K562 (cell line): ENCODE measurements around the gene SESN2. TPM values are rescaled to one million over a fixed set of nuclear protein-coding genes. Genes with fewer than 3 reads are reported as not detected.

Source experiments
- C11orf30 ChIP-seq: fragments of 450-650 bp; IDR thresholded peaks from 2 replicates; pipeline ENCODE4 v1.6.1; 2016; ENCODE audit warnings: low read depth, mild to moderate bottlenecking
- CBFA2T2 ChIP-seq: fragments of 450-650 bp; conservative IDR thresholded peaks from 2 replicates; pipeline ENCODE4 v1.6.1; 2017; ENCODE audit warnings: mild to moderate bottlenecking
- CBFA2T3 ChIP-seq: fragments of 450-650 bp; IDR thresholded peaks from 2 replicates; pipeline ENCODE4 v1.6.1; 2017
- CREB1 ChIP-seq, 2 experiments: sonication (generic) in 1 of 2; formaldehyde crosslinking in 1 of 2; IDR thresholded peaks; 2 replicates each; pipeline versions ENCODE4 v1.6.1 to v1.8.0; 2012 to 2022; ENCODE audit warnings: inconsistent platforms in 1 of 2, mild to moderate bottlenecking in 1 of 2, missing genetic modification reagents in 1 of 2, moderate library complexity in 1 of 2
- CTBP1 ChIP-seq: fragments of 450-650 bp; IDR thresholded peaks from 2 replicates; pipeline ENCODE4 v1.6.1; 2016; ENCODE audit warnings: borderline replicate concordance
- E2F4 ChIP-seq: sonication (generic); formaldehyde crosslinking; IDR thresholded peaks from 2 replicates; pipeline ENCODE4 v1.8.0; 2022; ENCODE audit warnings: mild to moderate bottlenecking, low read depth, missing genetic modification reagents
- FOSL1 ChIP-seq: fragments of 200-800 bp; sonication (Bioruptor generic); conservative IDR thresholded peaks from 2 replicates; pipeline ENCODE4 v1.6.1; 2016; ENCODE audit warnings: missing genetic modification characterization, missing compliant biosample characterization
- GABPA ChIP-seq: fragments of 200-800 bp; sonication (Bioruptor generic); conservative IDR thresholded peaks from 2 replicates; pipeline ENCODE4 v1.6.1; 2016; ENCODE audit warnings: low read depth, missing genetic modification characterization, missing compliant biosample characterization
- HNRNPLL ChIP-seq: fragments of 200-400 bp; formaldehyde crosslinking; IDR thresholded peaks from 2 replicates; pipeline ENCODE4 v1.6.1; 2017; ENCODE audit warnings: low read length, low read depth, mild to moderate bottlenecking; ENCODE audit not compliant: poor library complexity, severe bottlenecking
- MAFF ChIP-seq: IDR thresholded peaks from 2 replicates; pipeline ENCODE4 v1.6.1; 2012; ENCODE audit warnings: low read length, improper control_type of control experiment
- MCM3 ChIP-seq: fragments of 450-650 bp; IDR thresholded peaks from 2 replicates; pipeline ENCODE4 v1.6.1; 2016
- MTA3 ChIP-seq: fragments of 450-650 bp; formaldehyde crosslinking; IDR thresholded peaks from 2 replicates; pipeline ENCODE4 v1.6.1; 2017; ENCODE audit warnings: mild to moderate bottlenecking, borderline replicate concordance
- MYC ChIP-seq, 2 experiments: fragments of 250-450 bp in 1 of 2; sonication (Bioruptor Pico) in 1 of 2; IDR thresholded peaks; 2 replicates each; pipeline versions ENCODE4 v1.5.1 to v1.6.1; 2012 to 2021; ENCODE audit warnings: low read depth in 2 of 2, borderline replicate concordance in 1 of 2, improper control_type of control experiment in 1 of 2, low read length in 1 of 2, mild to moderate bottlenecking in 1 of 2, moderate library complexity in 1 of 2
- SMARCA4 ChIP-seq: fragments of 450-650 bp; IDR thresholded peaks from 2 replicates; pipeline ENCODE4 v1.6.1; 2016
- SNAPC5 ChIP-seq: fragments of 250-450 bp; sonication (Bioruptor Pico); IDR thresholded peaks from 2 replicates; pipeline ENCODE4 v1.8.0; 2021; ENCODE audit warnings: moderate library complexity, mild to moderate bottlenecking, inconsistent platforms
- SP1 ChIP-seq: sonication (generic); formaldehyde crosslinking; IDR thresholded peaks from 2 replicates; pipeline ENCODE4 v1.8.1; 2022; ENCODE audit warnings: mild to moderate bottlenecking, missing genetic modification reagents
- SPI1 ChIP-seq: IDR thresholded peaks from 2 replicates; pipeline ENCODE4 v1.6.1; 2011; ENCODE audit warnings: low read depth, low read length, control low read depth, borderline replicate concordance
- TAL1 ChIP-seq: fragments of 450-650 bp; IDR thresholded peaks from 2 replicates; pipeline ENCODE4 v1.6.1; 2016; ENCODE audit warnings: mild to moderate bottlenecking
- TEAD1 ChIP-seq, 2 experiments: fragments of 450-650 bp in 1 of 2; sonication (generic) in 1 of 2; formaldehyde crosslinking; IDR thresholded peaks; 2 replicates each; pipeline versions ENCODE4 v1.4.0 to v1.8.0; 2020 to 2022; ENCODE audit warnings: mild to moderate bottlenecking in 2 of 2, missing genetic modification reagents in 1 of 2
- TEAD4 ChIP-seq, 2 experiments: sonication (generic) in 1 of 2; formaldehyde crosslinking in 1 of 2; IDR thresholded peaks; 2 replicates each; pipeline versions ENCODE4 v1.6.1 to v1.8.0; 2012 to 2022; ENCODE audit warnings: borderline replicate concordance in 1 of 2, inconsistent platforms in 1 of 2, low read length in 1 of 2, mild to moderate bottlenecking in 1 of 2, missing genetic modification reagents in 1 of 2
- TFAP4 ChIP-seq: sonication (generic); formaldehyde crosslinking; IDR thresholded peaks from 2 replicates; pipeline ENCODE4 v1.8.0; 2022; ENCODE audit warnings: missing genetic modification reagents, mild to moderate bottlenecking, moderate library complexity, borderline replicate concordance
- TRIM24 ChIP-seq, 2 experiments: fragments of 450-650 bp; IDR thresholded peaks; 2 replicates each; pipeline ENCODE4 v1.6.1; 2016
- ZEB2 ChIP-seq: fragments of 450-650 bp; IDR thresholded peaks from 2 replicates; pipeline ENCODE4 v1.6.1; 2016
- ZKSCAN1 ChIP-seq: fragments of 150-350 bp; IDR thresholded peaks from 2 replicates; pipeline ENCODE4 v1.6.1; 2016; ENCODE audit warnings: low read depth, low read length
- ZNF133 ChIP-seq: fragments of 250-450 bp; sonication (Bioruptor Pico); IDR thresholded peaks from 2 replicates; pipeline ENCODE4 v1.4.0; 2020; ENCODE audit warnings: mild to moderate bottlenecking
- ZNF77 ChIP-seq: fragments of 250-450 bp; sonication (Bioruptor Pico); IDR thresholded peaks from 2 replicates; pipeline ENCODE4 v1.5.0; 2020
- polyA plus RNA-seq, 8 experiments: library from polyadenylated mRNA; depleted of rRNA in 4 of 8; stranded (reverse) in 5 of 8; unstranded in 3 of 8; fragments of >200 nt; fragmentation: Nextera tagmentation in 2 of 8; fragmentation: Illumina TruSeq in 1 of 8; extraction: Ambion mirVana in 2 of 8; extraction: Trizol in 1 of 8; gene quantifications; 2 replicates each; pipeline versions ENCODE4 v1.2.1 to v1.2.3, GENCODE V29; 2011 to 2014; ENCODE audit warnings: inconsistent platforms in 1 of 8, missing spikeins in 1 of 8
- total RNA-seq, 7 experiments: library from RNA; depleted of rRNA in 6 of 7; stranded (reverse); fragments of >200 nt in 6 of 7; fragmentation: Illumina TruSeq in 2 of 7; extraction: Trizol in 2 of 7; gene quantifications; 2 replicates each; pipeline versions ENCODE4 v1.2.1 to v1.2.3, GENCODE V29; 2011 to 2021; ENCODE audit warnings: low replicate concordance in 1 of 7
- TF ChIP-seq, protein P1 (sequence below): sonication (generic); formaldehyde crosslinking; IDR thresholded peaks from 2 replicates; pipeline ENCODE4 v1.9.0; 2022; ENCODE audit warnings: mild to moderate bottlenecking, missing genetic modification reagents
- TF ChIP-seq, protein P2 (sequence below): fragments of 200-800 bp; sonication (Bioruptor generic); IDR thresholded peaks from 2 replicates; pipeline ENCODE4 v1.6.1; 2017; ENCODE audit warnings: missing genetic modification characterization, missing compliant biosample characterization

The SESN2 gene
- total and polyA plus RNA-seq, 9 of the 15 experiments (the other 6 are each of a cell fraction or from before 2014, with no cell fraction given): 3.7 to 71.3 (median 16.8) TPM

DNA sequence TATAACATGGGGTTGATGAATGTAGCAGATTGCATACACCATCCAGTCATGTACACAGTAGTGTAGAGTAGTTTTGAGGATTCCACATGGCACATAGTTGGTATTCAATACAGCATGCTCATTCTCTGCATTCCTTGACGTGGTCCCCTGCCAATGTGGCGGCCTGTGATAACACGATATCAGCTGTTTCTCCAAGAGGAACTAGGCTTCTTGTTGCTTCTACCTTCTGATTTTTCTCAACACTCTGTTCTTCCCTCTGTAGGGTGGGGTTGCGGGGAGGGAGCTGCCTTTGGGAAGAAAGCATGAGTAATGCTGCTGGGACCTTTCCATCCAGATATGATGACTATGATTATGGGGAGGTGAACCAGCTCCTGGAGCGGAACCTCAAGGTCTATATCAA is 19.4 kb downstream of the SESN2 start (continued):
- TF ChIP-seq FOSL1 (peak; percentile 80), SPI1 (peak; percentile 47; the same call in 1 of the 2 replicates), ZEB2 (no peak), CBFA2T2 (peak; percentile 60), TRIM24 (IDR thresholded peaks at IDR 0.05) (no peak), MCM3 (no peak), CREB1 (IDR thresholded peaks at IDR 0.05) (no peak), CREB1 (CRISPR knock-in tag; IDR thresholded peaks at IDR 0.05) (peak; percentile 67; the same call in 1 of the 2 replicates), MYC (IDR thresholded peaks at IDR 0.05; ENCODE audit: low read depth, low read length) (peak; percentile 44; the same call in 1 of the 2 replicates), MYC (CRISPR knock-in tag; IDR thresholded peaks at IDR 0.05; ENCODE audit: borderline replicate concordance, low read depth) (no peak), SMARCA4 (peak; percentile 81), ZNF133 (CRISPR knock-in tag) (no peak), TEAD1 (CRISPR knock-in tag; IDR thresholded peaks at IDR 0.05) (peak; percentile 89 to 93), CTBP1 (peak; percentile 72), TAL1 (peak; percentile 71), SP1 (CRISPR knock-in tag) (peak; percentile 56), TEAD4 (IDR thresholded peaks at IDR 0.05; ENCODE audit: low read length) (peak; percentile 72), TEAD4 (CRISPR knock-in tag; IDR thresholded peaks at IDR 0.05; ENCODE audit: borderline replicate concordance) (no peak), HNRNPLL (no peak), CBFA2T3 (peak; percentile 82), ZKSCAN1 (peak; percentile 71; the same call in 1 of the 2 replicates), TFAP4 (CRISPR knock-in tag) (peak; percentile 97), ZNF77 (CRISPR knock-in tag) (no peak), C11orf30 (peak; percentile 51; the same call in 1 of the 2 replicates), MTA3 (0 out of 2 replicates have a peak, but pooled peaks have one; percentile 39), MAFF (peak; percentile 31; the same call in 1 of the 2 replicates), SNAPC5 (CRISPR knock-in tag) (no peak), GABPA (tag) (no peak), E2F4 (CRISPR knock-in tag) (no peak)
- TF ChIP-seq, protein P1, sequence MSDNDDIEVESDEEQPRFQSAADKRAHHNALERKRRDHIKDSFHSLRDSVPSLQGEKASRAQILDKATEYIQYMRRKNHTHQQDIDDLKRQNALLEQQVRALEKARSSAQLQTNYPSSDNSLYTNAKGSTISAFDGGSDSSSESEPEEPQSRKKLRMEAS (CRISPR knock-in tag): peak; percentile 66
- TF ChIP-seq, protein P2, sequence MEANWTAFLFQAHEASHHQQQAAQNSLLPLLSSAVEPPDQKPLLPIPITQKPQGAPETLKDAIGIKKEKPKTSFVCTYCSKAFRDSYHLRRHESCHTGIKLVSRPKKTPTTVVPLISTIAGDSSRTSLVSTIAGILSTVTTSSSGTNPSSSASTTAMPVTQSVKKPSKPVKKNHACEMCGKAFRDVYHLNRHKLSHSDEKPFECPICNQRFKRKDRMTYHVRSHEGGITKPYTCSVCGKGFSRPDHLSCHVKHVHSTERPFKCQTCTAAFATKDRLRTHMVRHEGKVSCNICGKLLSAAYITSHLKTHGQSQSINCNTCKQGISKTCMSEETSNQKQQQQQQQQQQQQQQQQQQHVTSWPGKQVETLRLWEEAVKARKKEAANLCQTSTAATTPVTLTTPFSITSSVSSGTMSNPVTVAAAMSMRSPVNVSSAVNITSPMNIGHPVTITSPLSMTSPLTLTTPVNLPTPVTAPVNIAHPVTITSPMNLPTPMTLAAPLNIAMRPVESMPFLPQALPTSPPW (CRISPR knock-in tag): peak; percentile 70
